ENCODE results near the gene MAPK8.

MAPK8 gene

DNA sequence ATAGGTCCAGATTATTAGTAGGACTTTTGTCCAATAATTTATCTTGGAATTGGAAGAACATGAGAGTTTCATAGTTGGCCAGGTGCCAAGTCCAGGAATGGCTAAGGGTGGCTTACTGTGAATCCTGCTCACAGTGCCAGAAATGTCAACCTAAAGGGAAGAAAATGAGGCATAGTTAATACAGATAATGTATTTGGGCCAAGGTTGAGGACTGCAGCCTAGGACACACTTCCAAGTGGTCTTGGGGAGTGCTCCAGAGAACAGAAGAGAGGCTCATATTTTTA is 78.2 kb downstream of the MAPK8 start:
- no peak for DNase-seq (ENCODE audit: low read depth)

DNA sequence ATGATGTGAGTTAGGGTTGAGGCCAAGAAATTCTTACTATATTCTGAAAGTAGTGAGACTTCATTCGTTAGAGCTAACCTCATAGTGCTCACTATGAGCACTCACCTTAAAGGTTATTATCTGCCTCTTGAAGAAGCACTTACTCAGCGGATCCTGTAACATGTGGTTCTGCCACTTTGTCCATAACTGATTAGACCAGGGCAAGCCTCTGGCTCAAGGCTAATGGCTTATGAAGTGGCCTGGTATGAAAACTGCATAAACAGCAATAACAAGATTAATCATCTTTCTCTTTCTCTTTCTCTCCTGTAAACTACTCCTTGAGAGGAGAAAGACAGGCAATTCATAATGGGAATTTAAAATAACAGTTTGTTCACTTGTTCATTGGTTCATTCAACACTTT is 82.8 kb downstream of the MAPK8 start:
- no peak for DNase-seq (ENCODE audit: low read depth)

DNA sequence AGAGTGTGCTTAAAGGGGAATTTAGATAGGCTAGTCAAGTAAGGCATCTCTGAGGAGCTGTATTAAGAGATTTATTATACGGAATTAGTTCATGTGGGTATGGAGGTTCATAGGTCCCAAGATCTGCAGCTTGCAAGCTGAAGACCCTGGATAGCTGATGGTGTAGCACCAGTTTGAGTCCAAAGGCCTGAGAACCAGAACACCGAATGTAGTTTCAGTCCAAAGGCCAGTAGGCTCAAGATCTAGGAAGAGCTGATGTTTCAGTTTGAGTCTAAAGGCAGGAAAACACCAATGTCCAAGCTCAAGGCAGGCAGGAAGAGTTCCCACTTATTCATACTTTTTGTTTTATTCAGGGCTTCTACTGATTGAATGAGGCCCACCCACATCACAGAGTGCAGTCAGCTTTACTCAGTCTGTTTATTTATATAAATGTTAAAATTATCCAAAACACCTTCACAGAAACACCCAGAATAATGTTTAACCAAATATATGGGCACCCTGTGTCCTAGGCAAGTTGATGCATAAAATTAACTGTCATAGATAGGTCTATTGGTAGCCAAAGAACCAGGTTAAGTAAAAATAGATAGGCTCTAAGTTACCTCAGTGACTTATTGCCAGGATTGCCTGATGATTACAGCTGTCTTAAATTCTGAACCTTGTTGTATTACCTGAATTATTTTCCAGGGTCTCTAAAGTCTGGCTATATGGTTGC is 83.5 kb downstream of the MAPK8 start:
- no peak for DNase-seq (ENCODE audit: low read depth)

DNA sequence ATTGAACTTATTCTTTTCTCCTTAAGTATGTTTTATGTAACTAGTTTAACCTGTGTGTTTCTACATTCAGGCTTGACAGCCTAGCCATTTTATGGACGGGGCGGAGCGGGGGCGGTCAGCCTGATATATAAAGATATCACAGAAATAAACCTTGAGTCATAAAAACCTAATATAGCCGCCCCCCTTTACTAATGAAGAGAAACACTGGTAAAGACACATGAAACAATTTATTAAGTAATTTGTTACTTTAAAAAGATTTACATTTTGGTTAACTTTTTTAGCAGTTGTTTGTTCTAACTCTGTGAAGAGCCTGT is 84.0 kb downstream of the MAPK8 start:
- no peak for DNase-seq (ENCODE audit: low read depth)

DNA sequence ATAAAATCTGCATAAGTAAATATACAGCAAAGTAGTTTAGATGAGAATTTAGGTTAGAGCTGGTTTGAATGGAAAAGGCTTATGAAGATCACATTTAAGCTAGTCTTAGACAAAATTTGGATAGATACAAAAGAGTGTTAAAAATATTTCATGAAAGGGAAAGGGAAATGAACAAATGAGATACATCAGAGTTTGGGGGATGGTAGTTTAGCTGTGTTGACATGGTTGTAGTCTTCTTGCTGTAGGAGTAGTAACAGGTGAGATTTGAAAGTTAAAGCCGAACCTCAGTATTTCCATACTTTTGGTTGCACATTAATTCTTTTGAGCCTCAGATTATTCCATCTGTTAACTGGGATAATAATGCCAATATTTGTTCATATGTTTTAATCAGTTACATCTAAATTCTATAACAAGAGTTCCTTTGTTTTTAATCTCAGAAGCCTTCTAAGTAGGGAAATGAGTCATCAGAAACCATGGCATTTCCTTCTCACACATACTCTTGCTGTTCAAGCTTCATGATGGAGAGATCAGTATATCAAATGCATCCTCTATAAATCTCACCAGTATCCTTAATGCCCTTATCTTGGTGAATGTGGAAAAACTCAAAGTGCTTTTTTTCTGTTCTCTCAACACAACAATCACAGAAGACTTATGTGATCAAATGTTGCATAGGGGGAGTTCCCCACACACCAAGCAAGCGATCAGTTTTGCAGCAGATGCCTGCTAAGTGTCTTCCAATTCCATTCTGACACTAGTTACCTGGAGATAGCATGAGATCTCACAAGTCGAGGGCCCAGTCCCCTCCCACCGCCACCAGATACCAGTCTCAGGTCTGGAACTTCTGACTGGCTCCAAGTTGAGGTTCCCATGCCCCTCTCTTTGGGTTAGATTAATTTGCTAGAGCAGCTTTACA is 84.7 kb downstream of the MAPK8 start:
- DNase-seq (ENCODE audit: low read depth): no peak

DNA sequence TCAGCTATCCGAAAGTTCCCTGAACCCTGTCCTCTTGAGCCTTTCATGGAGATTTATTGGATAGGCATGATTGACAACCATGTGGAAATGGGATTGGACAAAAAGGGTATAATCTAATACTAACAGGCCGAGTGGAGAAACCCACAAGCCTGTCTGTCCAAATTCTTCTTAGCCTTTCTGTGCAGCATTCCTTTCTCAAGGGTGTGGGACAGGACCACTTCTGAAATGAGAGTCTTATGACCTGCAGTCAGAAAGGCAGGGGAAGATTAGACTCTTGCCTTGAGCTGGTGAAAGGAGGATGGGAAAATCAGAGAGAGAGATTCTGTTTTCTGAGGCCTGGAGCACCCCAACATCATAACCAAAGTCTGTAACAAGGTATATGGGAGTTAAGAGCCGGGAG is 85.5 kb downstream of the MAPK8 start:
- no peak for DNase-seq (ENCODE audit: low read depth)

DNA sequence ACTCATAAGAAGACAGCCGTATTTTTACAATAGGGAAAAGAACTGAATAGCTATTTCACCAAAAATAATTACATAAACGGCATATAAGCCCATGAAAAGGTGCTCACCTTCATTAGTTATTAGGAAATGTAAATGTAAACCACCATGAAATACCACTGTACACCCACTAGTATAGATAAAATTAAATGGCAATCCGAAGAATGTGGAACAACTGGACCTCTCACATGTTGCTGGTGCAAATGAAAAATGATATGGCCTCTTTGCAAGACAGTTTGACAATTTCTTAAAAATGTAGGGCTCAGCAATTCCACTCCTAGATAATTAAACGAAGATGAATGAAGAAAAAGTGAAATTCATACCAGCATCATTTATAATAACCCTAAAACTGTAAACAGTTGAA is 91.8 kb downstream of the MAPK8 start:
- DNase-seq (ENCODE audit: low read depth): no peak

DNA sequence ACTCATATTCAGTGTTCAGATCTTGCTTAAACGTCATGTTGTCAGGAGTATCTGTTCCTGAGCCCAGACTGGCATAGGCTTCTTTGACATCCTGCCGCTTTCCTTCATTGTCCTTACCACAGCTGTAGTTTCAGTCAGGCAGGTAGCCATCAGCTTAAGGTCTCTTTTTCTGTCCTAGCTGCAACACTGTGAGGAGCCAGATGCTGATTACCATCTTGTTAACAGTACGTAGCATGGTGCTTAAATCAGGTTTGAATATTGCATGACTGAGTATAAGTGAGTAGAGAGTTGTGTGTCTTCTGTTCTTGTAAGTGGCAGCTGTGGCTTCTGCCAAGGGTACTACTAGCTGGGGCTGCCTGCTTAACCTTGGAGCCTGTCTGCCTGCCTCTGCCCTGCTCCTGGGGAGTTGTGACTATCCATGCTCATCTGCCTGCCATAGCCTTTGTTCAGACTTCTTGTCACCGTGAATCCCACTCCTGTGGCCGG is 92.6 kb downstream of the MAPK8 start:
- no peak for DNase-seq (ENCODE audit: low read depth)

DNA sequence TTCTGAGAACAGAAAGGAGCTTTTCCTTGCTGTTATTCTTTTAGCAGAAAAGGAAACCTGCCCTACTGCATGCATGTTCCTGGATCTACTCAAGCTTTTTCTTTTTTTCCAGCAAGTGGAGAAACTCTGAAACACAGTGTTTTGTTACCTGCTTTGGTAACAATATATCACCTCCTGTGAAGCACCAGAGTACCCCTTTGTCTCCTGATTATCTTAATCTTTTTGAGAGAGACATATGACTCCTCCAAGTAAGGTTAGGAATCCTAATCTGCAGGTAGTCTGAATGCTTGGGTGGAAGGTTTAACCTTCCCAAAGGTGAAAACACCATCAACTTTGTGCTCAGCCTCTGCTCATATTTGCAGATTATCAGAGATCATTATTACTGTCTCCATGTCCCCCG is 93.1 kb downstream of the MAPK8 start:
- no peak for DNase-seq (ENCODE audit: low read depth)

DNA sequence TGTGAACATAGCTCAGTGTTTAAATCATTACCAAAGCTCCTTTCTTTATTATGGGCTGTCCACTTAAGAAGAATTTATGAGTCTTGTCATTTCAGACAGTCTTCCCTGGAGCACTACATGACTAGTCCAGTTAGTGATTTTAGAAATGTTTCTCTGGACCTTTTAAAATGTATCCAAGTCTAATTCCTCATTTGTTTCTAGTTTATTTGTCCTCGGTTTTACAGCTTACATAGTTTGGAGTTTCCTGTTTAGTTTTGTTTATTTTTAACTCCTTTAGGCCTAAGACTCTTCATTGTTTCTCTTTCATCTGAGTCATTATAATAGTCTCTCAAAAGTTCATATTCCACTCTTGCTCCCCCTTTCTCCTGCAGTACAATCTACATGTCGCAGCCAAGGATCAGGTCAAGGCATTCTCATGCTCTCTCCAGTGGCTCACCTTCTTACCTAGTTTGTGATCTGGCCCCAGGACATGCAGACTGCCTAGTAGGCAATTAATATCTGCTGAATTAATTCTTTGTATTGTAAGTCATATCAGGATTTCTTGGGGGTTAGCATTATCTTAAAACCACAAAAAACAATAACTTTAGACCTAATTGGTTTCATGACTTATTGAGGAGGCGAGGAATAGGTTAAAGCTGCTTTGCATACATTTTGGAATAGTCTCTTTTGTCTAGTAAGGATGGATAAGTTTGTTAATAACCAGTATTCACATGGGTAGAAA is 93.8 kb downstream of the MAPK8 start:
- no peak for DNase-seq (ENCODE audit: low read depth)

DNA sequence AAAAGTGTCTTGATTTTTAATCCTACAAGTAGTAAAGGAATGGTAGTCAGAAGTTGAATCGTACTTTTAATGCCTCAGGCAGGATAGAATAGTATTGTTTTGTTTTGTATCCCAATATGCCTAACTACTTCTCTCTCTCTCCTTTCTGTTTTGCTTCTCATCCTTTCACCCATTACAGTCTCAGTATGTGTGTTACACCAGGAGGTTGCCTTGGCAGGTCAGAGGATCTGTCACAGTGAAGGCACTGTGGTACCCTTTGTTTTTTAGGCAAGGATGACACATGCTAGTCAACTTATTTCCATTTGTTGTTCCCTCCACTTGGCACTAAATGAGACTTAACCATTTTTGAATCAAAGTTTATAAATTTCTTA is 94.4 kb downstream of the MAPK8 start:
- no peak for DNase-seq (ENCODE audit: low read depth)

DNA sequence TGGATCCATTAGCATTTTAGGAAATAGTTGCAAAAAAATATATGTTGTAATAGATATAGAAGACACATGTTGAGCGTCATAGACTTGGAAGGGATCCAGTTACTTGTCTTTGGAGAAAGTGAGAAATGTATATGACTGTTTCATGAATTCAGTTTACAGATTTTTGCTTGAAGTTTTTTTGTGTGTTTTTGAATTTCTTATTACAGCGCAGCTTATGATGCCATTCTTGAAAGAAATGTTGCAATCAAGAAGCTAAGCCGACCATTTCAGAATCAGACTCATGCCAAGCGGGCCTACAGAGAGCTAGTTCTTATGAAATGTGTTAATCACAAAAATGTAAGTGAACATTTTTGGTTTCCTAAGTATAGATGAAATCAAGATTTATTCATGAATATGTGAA is 98.2 kb downstream of the MAPK8 start:
- DNase-seq (ENCODE audit: low read depth): no peak

DNA sequence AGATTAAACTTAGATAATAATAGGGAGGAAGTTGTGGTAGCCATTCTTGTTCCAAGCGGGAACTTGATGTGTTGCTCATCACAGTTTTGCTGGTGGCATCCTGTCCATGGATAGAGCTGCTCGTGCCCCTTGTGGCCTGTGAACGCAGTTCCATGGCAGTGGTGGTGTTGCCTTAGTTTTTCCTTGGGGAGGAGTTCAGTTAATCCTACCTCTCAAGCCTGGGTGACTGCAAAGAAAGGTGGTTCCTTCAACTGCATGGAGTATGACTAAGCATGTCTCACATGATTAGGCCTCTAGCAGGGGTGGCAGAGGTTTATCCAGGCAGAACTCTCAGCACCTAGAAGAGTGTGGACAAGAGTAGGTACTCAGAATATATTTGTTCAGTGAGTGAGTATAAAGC is 99.7 kb downstream of the MAPK8 start:
- no peak for DNase-seq (ENCODE audit: low read depth)

DNA sequence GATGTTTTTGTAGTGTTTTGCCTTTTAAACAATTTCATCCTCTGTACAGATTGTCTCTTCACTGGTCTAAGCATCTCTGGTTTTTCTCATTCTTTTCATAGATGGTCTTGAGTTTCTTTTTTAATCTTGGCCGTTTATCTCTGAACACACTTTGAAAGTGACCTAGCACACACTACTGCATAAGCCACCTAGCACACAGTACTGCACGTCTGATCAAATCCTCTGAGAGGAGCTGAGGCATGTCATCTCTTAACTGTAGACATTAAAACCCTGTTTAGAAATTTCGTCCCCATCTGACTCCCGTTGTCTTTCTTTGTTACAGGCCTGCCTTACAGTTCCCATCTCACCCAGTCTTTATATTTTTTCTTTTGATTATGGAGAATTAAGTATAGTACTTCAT is 100.2 kb downstream of the MAPK8 start:
- DNase-seq (ENCODE audit: low read depth): no peak

DNA sequence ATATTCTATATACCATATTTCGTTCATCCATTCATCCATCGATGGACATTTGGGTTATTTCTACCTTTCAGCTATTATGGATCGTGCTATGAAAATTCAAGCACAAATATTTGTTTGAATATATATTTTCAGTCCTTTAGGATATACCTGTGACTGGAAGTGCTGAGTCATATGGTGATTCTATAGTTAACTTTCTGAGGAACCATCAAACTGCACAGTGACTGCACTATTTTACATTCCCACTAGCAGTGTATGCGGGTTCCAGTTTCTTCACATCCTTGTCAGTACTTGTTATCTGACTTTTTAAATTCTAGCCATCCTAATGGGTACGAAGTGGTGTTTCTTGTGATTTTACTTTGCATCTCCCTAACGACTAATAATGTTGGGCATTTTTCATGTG is 104.0 kb downstream of the MAPK8 start:
- DNase-seq (ENCODE audit: low read depth): no peak

DNA sequence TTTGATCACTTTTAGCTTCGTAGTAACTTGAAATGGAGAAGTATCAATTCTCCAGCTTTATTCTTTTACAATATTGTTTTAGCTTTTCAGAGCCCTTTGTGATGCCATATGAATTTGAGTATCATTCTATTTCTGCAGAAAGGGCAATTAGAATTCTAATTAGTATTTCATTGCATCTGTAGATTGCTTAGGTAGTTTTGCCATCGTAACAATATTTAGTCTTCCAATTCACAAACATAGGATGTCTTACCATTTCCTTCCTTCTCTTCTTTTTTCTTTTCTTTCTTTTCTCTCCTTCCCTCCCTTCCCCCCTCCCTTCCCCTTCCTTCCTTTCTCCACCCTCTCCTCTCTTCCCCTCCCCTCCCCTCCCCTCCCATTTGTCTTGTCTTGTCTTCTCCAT is 105.0 kb downstream of the MAPK8 start:
- DNase-seq (ENCODE audit: low read depth): no peak

DNA sequence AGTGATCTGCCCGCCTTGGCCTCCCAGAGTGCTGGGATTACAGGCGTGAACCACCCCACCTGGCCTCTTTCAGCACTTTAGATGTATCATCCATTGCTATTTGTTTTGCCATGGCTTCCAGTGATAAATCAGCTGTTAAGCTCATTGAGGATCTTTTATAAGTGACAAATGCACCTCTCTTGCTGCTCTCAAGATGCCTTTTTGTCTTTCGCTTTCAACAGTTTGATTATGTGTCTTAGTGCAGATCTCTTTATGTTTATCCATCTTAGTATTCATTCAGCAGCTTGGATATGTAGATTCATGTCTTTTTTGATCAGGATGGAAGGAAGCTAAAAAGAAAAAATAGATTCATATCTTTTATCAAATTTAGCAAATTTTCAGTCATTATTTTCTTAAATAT is 105.6 kb downstream of the MAPK8 start:
- DNase-seq (ENCODE audit: low read depth): no peak

DNA sequence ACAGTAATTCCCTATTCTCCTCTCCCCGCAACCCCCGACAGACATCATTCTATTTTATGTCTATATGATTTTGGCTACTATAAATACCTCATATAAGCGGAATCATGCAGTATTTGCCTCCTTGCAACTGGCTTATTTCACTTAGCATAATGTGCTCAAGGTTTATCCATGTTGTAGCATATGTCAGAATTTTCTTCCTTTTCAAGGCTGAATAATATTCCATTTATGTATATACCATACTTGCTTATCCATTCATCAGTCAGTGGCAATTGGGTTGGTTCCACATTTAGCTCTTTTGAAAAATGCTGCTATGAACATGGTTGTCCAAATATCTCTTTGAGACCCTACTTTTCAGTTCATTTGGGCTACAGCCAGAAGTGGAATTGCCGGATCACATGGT is 106.5 kb downstream of the MAPK8 start:
- no peak for DNase-seq (ENCODE audit: low read depth)

DNA sequence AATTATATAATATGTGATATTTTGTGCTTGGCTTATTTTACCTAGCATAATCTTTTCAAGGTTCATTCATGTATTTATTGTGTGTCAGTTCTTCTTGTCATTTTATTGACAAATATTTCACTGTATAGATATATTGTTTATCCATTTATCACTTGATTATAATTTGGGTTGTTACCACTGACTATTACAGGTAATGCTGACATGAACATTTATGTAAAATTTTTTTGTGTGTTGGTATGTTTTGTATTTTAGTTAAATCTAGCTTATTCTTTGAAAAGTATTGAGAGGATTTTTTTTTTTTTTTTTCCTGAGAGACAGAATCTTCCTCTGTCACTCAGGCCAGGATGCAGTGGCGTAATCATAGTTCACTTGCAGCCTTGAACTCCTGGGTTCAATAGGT is 107.7 kb downstream of the MAPK8 start:
- no peak for DNase-seq (ENCODE audit: low read depth)

DNA sequence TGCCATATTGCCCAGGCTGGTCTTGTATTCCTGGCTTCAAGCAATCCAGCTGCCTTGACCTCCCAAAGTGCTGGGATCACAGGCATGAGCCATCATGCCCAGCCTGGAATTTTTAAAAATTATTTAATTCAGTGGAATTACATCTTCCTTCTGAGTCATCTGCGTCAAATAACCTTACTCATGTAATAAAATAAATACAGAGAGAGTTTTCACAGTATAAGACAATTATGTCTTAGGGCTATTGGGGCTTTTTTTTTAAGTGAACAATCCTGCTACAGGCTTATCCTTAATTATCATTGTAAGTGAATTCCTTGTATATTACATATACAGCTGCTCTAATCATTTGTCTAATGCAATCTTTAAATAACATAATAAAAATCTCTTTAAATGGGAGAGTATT is 108.3 kb downstream of the MAPK8 start:
- no peak for DNase-seq (ENCODE audit: low read depth)

DNA sequence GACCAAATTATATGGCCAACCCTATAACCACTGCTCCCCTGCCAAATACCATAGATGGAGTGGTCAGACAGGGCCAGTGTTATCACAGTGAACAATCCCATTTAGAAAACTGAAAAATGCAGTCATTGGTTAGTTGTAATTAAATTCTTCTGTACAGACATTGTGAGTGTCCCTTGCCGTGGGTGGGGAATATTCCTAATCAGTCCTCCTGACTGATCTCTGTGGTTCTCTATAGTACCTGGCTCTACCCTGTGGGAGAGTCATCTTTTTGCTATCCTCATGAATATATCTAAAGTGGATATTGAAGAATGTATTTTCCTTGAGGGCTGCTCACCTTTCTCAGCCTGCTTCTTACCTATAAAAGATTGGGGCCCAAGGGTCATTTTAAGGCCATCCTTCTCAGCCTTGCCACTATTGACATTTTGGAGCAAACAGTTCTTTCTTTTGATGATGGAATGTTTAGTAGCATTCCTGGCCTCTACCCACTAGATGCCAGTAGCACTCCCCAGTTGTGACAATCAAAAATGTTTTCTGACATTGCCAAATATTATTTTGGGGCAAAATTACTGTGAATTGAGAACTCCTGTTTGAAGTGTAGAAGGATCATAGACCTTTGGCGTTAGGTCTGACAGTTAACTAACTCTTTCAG is 110.2 kb downstream of the MAPK8 start:
- DNase-seq (ENCODE audit: low read depth): no peak

DNA sequence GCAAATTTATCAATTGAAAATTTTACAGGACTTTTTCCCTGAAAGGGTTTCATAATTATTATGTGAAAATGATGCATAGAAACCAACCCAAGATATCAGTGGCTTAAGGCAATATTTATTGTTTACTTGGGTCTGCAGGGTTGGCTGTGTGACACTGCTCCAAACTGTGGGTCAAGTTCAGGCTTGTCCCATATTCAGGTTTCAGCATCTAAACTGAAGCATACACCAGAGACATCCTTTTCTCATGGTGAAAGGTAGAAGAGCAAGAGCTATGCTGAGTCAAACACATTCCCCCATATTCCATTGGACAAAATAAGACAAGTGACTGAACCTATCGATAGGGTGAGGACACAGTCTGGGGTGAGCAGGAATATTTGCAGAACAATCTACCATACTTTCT is 110.9 kb downstream of the MAPK8 start:
- no peak for DNase-seq (ENCODE audit: low read depth)

All from CMK (cell line).